Measurements from ENCODE around the gene ASIC5. TPM values are rescaled to one million over a fixed set of nuclear protein-coding genes. Genes with fewer than 3 reads are reported as not detected.

ASIC5 gene, protein sequence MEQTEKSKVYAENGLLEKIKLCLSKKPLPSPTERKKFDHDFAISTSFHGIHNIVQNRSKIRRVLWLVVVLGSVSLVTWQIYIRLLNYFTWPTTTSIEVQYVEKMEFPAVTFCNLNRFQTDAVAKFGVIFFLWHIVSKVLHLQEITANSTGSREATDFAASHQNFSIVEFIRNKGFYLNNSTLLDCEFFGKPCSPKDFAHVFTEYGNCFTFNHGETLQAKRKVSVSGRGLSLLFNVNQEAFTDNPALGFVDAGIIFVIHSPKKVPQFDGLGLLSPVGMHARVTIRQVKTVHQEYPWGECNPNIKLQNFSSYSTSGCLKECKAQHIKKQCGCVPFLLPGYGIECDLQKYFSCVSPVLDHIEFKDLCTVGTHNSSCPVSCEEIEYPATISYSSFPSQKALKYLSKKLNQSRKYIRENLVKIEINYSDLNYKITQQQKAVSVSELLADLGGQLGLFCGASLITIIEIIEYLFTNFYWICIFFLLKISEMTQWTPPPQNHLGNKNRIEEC
- not detected in 2 replicates for total RNA-seq

DNA sequence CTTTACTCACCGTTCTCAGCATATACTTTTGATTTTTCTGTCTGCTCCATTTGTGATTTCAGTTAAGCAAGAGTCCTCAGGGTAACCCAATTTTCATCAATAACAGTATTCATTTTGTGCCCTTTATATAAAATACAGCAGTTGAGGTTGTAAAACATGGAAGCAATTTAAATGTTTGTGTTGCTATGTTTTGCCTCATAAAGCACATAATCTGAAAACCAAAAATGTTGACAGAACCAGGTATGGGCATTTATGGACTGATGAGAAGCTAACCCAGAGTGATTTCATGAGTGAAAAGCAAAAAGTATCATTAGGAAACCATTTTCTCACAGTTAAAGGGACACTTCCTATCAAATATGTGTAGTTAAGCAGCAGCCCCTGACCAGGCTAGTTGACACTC lies at the start of gene ASIC5:
Gene ASIC5 (minus strand): TSS at position 101 of the 400 bp plus-strand sequence. CDS start 51 bp downstream, at position 50.

DNA sequence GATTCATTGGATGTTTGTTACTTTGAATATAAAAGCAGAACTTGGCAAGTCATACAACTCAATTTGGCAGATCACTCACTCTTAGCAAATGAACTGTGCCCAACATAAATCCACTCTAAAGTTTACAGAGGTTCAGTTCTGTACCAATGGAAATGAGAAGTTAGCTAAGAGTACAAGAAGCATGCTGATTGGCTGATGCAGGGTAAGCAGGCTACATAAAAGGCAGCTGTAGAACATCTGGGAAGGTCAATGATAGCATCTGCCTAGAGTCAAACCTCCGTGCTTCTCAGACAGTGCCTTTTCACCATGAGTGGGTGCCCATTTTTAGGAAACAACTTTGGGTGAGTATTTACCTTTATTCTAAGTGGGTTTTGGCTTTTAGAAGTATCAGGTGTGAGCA lies 37.4 kb upstream of the ASIC5 start, which contains the start of gene TDO2:
Gene TDO2 (plus strand): TSS at position 244 of the 400 bp plus-strand sequence. CDS start 63 bp downstream, at position 307.

Other genes with a start within 250 kb of the ASIC5 start
- gene GUCY1A1, start 199.4 kb downstream of the ASIC5 start, total RNA-seq: 20.1 and 21.4 TPM in 2 replicates
- 7.0 and 12.7 TPM in 2 replicates for gene GUCY1B1, start 107.3 kb downstream of the ASIC5 start, total RNA-seq
- 0.30 TPM in 1 of 2 replicates, not detected in the other for gene TDO2, start 37.4 kb upstream of the ASIC5 start, total RNA-seq
- gene CTSO, start 87.6 kb upstream of the ASIC5 start, total RNA-seq: 6.4 and 7.5 TPM in 2 replicates

Data from epithelial cell of umbilical artery (primary cell).